GM06990 (cell line): ENCODE results near the gene C3orf85.

Source experiments
- DNase-seq: peaks from one replicate; pipeline ENCODE4 v3.0.0-alpha.2; 2011; ENCODE audit not compliant: insufficient read length; ENCODE audit errors: extremely low read depth
- H3K27me3 ChIP-seq: replicated peaks from 2 replicates; pipeline ENCODE4 v1.6.0; 2011; ENCODE audit warnings: low read length; ENCODE audit not compliant: control insufficient read depth, insufficient read depth
- H3K36me3 ChIP-seq: 2 replicates; pipeline ENCODE4 v1.5.1; 2011; ENCODE audit warnings: low read length; ENCODE audit not compliant: control insufficient read depth, insufficient read depth
- H3K4me3 ChIP-seq: replicated peaks from 2 replicates; pipeline ENCODE4 v1.5.1; 2011; ENCODE audit warnings: low read depth, mild to moderate bottlenecking, control low read depth, low read length
- TF ChIP-seq, protein P1 (sequence below): IDR thresholded peaks from 2 replicates; pipeline ENCODE4 v1.5.1; 2011; ENCODE audit warnings: low read length, control low read depth, mild to moderate bottlenecking, inconsistent platforms; ENCODE audit not compliant: insufficient read depth, poor library complexity, severe bottlenecking

C3orf85 gene

DNA sequence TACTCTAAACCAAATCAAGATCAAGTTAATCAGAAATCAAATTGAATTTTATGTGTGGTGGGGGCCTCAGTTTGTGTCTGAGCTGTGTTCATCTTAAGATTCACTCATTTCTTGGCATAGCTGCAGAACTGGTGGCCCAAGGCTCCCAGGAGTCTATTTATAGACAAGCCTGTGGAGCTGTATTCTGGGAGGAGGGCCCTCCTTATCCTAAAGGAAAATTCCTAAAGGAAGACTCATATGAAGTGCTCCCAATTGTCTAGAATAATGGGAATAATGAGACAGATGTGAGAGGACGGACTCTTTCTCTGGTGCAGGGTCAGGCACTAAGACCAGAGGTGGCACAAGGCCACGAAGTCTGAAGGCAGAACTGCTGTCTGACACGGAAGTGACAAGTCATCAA, 38.9 kb downstream of the C3orf85 start:
- no peak for DNase-seq

DNA sequence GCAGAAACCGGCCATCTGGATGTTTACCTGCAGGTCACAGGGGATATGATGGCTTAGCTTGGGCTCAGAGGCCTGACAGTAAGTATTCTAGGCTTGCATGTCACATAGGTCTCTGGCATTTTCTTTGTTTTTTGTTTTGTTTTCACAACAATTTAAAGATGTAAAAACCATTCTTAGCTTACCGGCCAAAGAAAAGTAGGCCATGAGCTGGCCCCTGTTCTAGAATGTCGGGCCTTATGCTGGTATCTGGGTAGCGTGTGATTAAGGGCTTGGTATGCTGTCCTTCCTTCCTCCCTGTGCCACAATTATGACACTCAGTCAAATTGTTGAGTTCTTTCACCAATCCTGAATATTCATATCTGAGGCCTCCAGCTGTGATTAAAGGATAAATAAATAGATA, 40.2 kb downstream of the C3orf85 start:
- Histone ChIP-seq H3K4me3 (no peak overlapping the region), H3K27me3 (no peaks in the 10 kb centered on the region), H3K36me3 (no peaks in the 10 kb centered on the region)
- TF ChIP-seq, protein P1, sequence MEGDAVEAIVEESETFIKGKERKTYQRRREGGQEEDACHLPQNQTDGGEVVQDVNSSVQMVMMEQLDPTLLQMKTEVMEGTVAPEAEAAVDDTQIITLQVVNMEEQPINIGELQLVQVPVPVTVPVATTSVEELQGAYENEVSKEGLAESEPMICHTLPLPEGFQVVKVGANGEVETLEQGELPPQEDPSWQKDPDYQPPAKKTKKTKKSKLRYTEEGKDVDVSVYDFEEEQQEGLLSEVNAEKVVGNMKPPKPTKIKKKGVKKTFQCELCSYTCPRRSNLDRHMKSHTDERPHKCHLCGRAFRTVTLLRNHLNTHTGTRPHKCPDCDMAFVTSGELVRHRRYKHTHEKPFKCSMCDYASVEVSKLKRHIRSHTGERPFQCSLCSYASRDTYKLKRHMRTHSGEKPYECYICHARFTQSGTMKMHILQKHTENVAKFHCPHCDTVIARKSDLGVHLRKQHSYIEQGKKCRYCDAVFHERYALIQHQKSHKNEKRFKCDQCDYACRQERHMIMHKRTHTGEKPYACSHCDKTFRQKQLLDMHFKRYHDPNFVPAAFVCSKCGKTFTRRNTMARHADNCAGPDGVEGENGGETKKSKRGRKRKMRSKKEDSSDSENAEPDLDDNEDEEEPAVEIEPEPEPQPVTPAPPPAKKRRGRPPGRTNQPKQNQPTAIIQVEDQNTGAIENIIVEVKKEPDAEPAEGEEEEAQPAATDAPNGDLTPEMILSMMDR = no peak
- no peak for DNase-seq

More for the DNA sequence above, 38.9 kb downstream of the C3orf85 start:
- no peaks in the 10 kb centered on the region for H3K27me3 ChIP-seq
- H3K36me3 ChIP-seq = no peaks in the 10 kb centered on the region
- no peak overlapping the region for H3K4me3 ChIP-seq
- TF ChIP-seq, protein P1 = no peak

DNA sequence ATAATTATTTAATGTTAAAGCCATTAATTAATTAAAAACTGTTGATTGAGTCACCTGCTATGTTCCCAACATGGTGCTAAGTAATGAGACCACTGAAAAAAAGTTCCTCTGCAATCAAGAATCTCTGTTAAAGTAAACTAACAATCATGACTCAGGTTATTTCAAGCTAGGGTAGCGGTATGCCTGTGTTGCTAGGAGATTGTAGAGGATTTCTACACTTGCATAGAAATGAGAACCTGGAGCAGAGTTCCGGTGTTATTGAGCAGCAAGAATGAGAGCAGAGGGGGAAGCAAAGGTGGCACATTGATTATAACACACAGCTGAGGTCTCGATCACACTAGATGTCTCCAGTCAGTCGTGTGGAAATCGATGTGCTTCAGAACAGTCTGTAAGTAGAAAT, 41.4 kb downstream of the C3orf85 start:
- TF ChIP-seq, protein P1 = no peak
- Histone ChIP-seq H3K36me3 (no peaks in the 10 kb centered on the region), H3K27me3 (no peaks in the 10 kb centered on the region)

DNA sequence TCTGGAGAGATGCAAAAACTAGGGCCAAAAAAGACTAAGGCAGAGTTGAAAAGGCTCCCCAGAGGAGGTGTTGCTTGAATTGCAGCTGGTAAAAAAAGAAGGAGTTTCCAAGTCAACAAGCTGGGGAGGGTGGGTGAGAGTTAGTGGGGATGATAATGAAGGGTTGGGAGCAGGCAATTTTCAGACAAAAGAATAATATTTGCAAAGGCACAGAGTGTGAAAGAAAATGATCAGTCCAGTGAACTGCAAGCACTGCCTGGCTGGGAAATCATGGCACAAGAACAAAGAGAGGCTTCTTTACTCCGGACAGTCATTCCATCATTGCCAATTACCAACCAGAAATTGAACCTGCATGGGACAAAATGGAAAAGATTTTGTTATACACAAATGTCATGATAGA, 42.2 kb downstream of the C3orf85 start:
- H3K36me3 ChIP-seq = no peaks in the 10 kb centered on the region
- no peak for DNase-seq
- no peak overlapping the region for H3K4me3 ChIP-seq
- TF ChIP-seq, protein P1 = no peak
- no peaks in the 10 kb centered on the region for H3K27me3 ChIP-seq

More for the DNA sequence above, 41.4 kb downstream of the C3orf85 start:
- H3K4me3 ChIP-seq = no peak overlapping the region
- no peak for DNase-seq

DNA sequence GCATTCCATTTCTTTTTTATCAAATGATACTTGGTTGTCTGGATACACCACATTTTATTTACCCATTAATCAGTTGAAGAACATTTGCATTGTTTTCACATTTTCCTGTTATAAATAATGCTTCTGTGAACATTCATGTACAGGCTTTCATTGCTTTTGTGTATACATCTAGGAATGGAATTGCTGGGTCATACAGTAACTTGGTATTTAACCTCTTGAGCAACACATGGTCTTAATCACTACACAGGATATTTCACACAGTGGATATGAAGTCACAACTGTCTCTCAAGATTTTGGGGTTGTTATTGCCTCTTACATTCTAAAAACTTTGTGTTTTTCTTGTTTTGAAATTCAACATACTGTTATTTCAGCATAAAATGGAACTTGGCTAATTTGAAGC, 48.2 kb downstream of the C3orf85 start:
- TF ChIP-seq, protein P1 = no peak
- Histone ChIP-seq H3K4me3 (no peak overlapping the region), H3K36me3 (no peaks in the 10 kb centered on the region), H3K27me3 (no peaks in the 10 kb centered on the region)
- no peak for DNase-seq

DNA sequence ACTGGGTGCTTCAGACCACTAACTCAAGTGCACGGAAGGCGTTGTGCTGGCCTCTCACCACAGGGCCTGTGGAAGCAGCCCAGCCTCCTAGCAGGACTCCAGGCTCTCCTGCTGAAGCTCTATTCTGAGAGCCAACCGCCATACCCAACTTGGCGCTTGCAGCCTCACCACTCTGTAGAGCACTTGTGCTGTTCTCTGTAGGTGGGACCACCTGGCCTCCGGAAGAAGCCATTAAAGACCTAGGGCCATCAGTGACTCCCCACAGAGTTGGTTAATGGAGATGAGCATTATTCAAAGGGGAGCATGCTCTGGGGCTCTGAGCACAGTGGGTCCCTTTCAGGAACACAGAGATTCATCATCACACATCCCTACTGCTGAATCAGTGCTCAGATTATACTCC, 50.9 kb downstream of the C3orf85 start:
- no peaks in the 10 kb centered on the region for H3K27me3 ChIP-seq
- no peak overlapping the region for H3K4me3 ChIP-seq
- TF ChIP-seq, protein P1 = no peak
- H3K36me3 ChIP-seq = no peaks in the 10 kb centered on the region
- no peak for DNase-seq
